Ishikawa (cell line): Measurements from ENCODE around the gene CD27.

Experiments
- CEBPB ChIP-seq: IDR thresholded peaks from 2 replicates; pipeline ENCODE4 v1.6.1; 2012
- CREB1 ChIP-seq: IDR thresholded peaks from 2 replicates; pipeline ENCODE4 v1.6.1; 2012; ENCODE audit warnings: low read depth
- EGR1 ChIP-seq: IDR thresholded peaks from 2 replicates; pipeline ENCODE4 v1.6.1; 2012
- EP300 ChIP-seq: IDR thresholded peaks from 2 replicates; pipeline ENCODE4 v1.6.1; 2012; ENCODE audit warnings: borderline replicate concordance
- FOXM1 ChIP-seq: IDR thresholded peaks from 2 replicates; pipeline ENCODE4 v1.6.1; 2012; ENCODE audit warnings: low read depth, borderline replicate concordance
- MAX ChIP-seq: IDR thresholded peaks from 2 replicates; pipeline ENCODE4 v1.6.1; 2012
- NFIC ChIP-seq: IDR thresholded peaks from 2 replicates; pipeline ENCODE4 v1.6.1; 2012
- RAD21 ChIP-seq: IDR thresholded peaks from 2 replicates; pipeline ENCODE4 v1.6.1; 2012; ENCODE audit warnings: low read depth
- TAF1 ChIP-seq: IDR thresholded peaks from 2 replicates; pipeline ENCODE4 v1.6.1; 2012; ENCODE audit warnings: low read depth, mild to moderate bottlenecking
- TCF12 ChIP-seq: IDR thresholded peaks from 2 replicates; pipeline ENCODE4 v1.6.1; 2012; ENCODE audit warnings: low read depth
- TEAD4 ChIP-seq: IDR thresholded peaks from 2 replicates; pipeline ENCODE4 v1.6.1; 2012
- USF1 ChIP-seq: IDR thresholded peaks from 2 replicates; pipeline ENCODE4 v1.6.1; 2012
- YY1 ChIP-seq: IDR thresholded peaks from 2 replicates; pipeline ENCODE4 v1.6.1; 2012; ENCODE audit warnings: low read depth
- ZBTB7A ChIP-seq: IDR thresholded peaks from 2 replicates; pipeline ENCODE4 v1.6.1; 2012; ENCODE audit warnings: low read depth
- TF ChIP-seq, protein P1 (sequence below): IDR thresholded peaks from 2 replicates; pipeline ENCODE4 v1.6.1; 2012; ENCODE audit warnings: low read depth, mild to moderate bottlenecking

The CD27 gene

DNA sequence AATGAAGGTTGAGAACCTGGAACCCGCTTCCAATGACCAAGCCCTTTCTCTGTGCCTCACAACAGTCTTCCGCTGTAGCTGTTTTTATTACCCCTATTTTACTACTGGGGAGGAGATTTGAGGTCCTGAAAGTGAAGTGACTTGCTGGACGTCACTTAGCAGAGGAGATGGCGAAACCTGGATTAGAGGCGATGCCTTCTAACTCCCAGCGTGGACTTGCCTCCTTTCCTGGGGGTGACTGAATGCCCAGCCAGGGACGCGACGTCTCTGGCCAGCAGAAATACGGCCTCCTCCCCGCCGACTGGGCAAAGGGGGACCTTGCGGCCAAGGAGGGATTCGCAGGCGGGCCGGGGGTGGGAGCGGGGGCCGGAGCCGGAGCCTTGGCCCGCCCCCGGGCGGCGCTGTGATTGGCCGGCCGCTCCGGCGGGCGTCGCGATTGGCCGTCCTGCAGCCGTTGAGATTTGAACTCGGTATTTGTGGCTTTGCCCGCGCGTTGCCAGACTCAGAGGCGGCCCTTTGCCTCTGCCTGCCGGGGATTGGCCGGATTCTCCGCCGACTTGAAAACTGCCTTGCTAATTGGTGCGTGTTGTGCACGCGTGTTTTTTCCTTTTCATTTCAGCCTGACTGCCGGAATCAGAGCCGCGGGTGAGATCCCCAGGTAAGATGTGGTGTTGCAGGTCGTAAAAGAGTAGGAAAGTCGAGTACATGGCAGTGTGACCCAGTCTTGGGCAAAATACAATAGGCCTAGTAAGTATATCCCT lies 48.9 kb downstream of the CD27 start, which contains the start of gene NCAPD2:
NCAPD2 (plus strand) TSS at position 606 of the 761 bp plus-strand sequence. CDS start 997 bp downstream, outside the sequence.
- TF ChIP-seq, protein P1, sequence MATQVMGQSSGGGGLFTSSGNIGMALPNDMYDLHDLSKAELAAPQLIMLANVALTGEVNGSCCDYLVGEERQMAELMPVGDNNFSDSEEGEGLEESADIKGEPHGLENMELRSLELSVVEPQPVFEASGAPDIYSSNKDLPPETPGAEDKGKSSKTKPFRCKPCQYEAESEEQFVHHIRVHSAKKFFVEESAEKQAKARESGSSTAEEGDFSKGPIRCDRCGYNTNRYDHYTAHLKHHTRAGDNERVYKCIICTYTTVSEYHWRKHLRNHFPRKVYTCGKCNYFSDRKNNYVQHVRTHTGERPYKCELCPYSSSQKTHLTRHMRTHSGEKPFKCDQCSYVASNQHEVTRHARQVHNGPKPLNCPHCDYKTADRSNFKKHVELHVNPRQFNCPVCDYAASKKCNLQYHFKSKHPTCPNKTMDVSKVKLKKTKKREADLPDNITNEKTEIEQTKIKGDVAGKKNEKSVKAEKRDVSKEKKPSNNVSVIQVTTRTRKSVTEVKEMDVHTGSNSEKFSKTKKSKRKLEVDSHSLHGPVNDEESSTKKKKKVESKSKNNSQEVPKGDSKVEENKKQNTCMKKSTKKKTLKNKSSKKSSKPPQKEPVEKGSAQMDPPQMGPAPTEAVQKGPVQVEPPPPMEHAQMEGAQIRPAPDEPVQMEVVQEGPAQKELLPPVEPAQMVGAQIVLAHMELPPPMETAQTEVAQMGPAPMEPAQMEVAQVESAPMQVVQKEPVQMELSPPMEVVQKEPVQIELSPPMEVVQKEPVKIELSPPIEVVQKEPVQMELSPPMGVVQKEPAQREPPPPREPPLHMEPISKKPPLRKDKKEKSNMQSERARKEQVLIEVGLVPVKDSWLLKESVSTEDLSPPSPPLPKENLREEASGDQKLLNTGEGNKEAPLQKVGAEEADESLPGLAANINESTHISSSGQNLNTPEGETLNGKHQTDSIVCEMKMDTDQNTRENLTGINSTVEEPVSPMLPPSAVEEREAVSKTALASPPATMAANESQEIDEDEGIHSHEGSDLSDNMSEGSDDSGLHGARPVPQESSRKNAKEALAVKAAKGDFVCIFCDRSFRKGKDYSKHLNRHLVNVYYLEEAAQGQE = no peak
- TF ChIP-seq NFIC (no peak), RAD21 (no peak), CEBPB (no peak), TAF1 (peak; percentile 80; the same call in 1 of the 2 replicates), EGR1 (peak; percentile 61; the same call in 1 of the 2 replicates), CREB1 (peak; percentile 29; the same call in 1 of the 2 replicates), MAX (peak; percentile 94), FOXM1 (peak; percentile 95), TEAD4 (no peak; the same call in 1 of the 2 replicates), EP300 (no peak; the same call in 1 of the 2 replicates), YY1 (no peak), ZBTB7A (peak; percentile 53; the same call in 1 of the 2 replicates), USF1 (no peak), TCF12 (peak; percentile 36; the same call in 1 of the 2 replicates)

DNA sequence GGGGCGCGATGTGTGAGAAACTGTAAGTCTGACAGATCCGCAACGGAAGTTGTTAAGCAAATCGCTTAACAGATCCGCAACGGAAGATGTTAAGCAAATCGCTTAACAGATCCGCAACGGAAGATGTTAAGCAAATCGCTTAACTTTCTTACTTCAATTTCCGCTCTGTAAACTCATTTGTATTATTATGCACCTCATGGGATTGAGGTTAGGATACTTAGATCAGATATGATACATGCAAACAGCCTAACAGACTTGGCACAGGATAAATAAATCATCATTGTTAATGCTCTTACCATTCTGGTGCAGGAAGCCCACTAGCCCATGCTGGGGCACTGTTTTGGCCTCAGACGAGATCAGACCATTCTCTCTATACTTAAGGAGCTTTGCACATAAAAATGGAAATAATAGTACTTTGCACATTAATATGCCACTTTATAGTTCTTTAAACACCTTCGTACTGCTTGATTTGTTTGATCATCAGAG lies 49.5 kb downstream of the CD27 start:
- TF ChIP-seq CEBPB (no peak; the same call in 1 of the 2 replicates), ZBTB7A (no peak), TAF1 (no peak), YY1 (no peak), CREB1 (no peak), EP300 (no peak), MAX (no peak), RAD21 (no peak), USF1 (no peak), TEAD4 (no peak)
- TF ChIP-seq, protein P1 = no peak

DNA sequence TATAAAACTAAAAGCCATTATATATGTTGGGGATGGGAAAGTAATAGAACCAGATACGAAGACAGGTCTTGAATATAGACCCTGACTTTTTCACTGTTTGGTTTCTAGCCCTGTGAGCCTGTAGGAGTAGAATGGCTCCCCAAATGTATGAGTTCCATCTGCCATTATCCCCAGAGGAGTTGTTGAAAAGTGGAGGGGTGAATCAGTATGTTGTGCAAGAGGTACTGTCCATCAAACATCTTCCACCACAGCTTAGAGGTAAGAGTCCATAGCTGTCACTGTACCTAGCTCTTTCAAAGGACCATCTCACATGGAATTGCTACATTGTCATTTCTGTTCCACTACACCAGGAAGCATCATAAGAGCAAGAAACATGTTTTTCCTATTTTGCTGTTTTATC lies 50.2 kb downstream of the CD27 start:
- no peak for TF ChIP-seq NFIC
- TF ChIP-seq FOXM1 = no peak
- TF ChIP-seq, protein P1 = no peak
- TF ChIP-seq TEAD4 = no peak
- TF ChIP-seq YY1 = no peak
- no peak for TF ChIP-seq MAX
- TF ChIP-seq EP300 = no peak
- no peak for TF ChIP-seq CREB1
- TF ChIP-seq ZBTB7A = no peak
- no peak for TF ChIP-seq EGR1
- no peak for TF ChIP-seq TAF1
- TF ChIP-seq USF1 = no peak
- TF ChIP-seq CEBPB = no peak
- TF ChIP-seq RAD21 = no peak
- TF ChIP-seq TCF12 = no peak
